WI38 (cell line): ENCODE measurements around the gene AFF4.
"Not testable (repeated sequence)": the region's sequence is repeated elsewhere in the genome, so short reads cannot be mapped to it uniquely, and the experiment has no call there.

ENCODE experiments used
- H3K4me3 ChIP-seq: 2 replicates; pipeline ENCODE4 v1.5.1; 2011; ENCODE audit warnings: low read depth, mild to moderate bottlenecking, control low read depth, low read length
- TF ChIP-seq, protein P1 (sequence below): IDR thresholded peaks from 2 replicates; pipeline ENCODE4 v1.5.1; 2012; ENCODE audit warnings: low read depth, mild to moderate bottlenecking, control low read depth, low read length

Gene AFF4

DNA sequence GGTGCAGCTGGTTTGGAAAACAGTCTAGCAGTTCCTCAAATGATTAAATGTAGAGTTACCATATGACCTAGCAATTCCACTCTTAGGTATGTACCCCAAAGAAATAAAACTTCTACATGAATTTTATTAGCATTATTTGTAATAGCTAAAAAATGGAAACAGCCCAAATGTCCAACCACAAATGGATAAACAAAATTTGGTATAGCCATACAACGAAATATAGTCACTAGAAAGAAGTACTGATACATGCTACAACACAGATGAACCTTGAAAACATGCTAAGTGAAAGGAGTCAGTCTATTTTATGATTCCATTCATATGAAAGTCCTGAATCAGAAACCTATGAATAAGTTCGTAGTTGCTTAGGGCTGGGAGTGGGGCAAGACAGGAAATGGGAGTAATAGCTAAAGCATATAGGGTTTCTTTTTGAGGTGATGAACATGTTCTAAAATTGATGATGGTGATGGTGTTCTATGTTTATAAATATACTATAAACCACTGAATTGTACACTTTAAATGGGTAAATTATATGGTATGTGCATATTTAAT is 103.5 kb downstream of the AFF4 start:
- H3K4me3 ChIP-seq, result no peak overlapping the region
- TF ChIP-seq, protein P1, sequence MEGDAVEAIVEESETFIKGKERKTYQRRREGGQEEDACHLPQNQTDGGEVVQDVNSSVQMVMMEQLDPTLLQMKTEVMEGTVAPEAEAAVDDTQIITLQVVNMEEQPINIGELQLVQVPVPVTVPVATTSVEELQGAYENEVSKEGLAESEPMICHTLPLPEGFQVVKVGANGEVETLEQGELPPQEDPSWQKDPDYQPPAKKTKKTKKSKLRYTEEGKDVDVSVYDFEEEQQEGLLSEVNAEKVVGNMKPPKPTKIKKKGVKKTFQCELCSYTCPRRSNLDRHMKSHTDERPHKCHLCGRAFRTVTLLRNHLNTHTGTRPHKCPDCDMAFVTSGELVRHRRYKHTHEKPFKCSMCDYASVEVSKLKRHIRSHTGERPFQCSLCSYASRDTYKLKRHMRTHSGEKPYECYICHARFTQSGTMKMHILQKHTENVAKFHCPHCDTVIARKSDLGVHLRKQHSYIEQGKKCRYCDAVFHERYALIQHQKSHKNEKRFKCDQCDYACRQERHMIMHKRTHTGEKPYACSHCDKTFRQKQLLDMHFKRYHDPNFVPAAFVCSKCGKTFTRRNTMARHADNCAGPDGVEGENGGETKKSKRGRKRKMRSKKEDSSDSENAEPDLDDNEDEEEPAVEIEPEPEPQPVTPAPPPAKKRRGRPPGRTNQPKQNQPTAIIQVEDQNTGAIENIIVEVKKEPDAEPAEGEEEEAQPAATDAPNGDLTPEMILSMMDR, result no peak

- no peak overlapping the region for H3K4me3 ChIP-seq
- TF ChIP-seq, protein P1, result no peak
Observed at GRCh38 chr5:132856011-132856410, 107.4 kb downstream of the AFF4 start.

GRCh38 chr5:132854992-132855391 is 108.4 kb downstream of the AFF4 start:
- H3K4me3 ChIP-seq, result not testable (repeated sequence)

DNA sequence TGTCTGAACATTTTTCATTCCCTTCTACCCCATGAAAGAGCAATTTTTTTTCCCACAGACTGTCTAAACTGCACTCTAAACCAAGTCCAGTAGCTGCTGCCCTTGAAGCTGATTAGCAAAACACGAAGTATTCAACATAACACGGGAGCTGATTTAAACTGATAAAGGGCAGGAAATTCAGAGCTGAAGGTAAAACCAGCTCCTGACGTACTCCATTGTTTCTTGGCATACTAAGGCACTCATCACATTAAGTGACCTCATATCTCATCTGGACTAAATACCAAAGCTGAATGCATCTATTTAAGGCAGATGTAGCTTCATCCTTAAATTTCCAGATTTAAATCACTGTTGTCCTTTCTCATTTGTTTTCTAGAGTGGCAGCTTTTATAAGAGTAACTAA is 109.1 kb downstream of the AFF4 start:
- TF ChIP-seq, protein P1, result no peak
- no peak overlapping the region for H3K4me3 ChIP-seq

DNA sequence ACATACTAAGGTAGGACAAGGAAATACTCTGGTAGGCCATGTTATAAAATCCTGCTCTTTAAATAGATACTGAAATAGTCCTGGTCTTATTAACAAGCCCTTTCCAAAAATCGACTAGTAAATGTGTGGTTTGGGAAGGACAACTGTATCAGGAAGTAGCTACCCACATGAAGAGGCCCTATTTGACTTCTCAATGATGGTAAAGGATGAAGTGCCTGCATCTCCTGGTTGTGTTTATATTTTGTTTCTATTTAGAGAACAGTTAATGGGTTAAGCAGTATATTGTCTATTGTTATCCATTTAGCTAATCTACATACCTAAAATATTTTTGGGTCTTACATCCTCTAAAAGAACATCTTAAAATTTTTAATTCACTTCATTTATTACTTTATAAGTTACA is 109.6 kb downstream of the AFF4 start:
- TF ChIP-seq, protein P1, result no peak
- H3K4me3 ChIP-seq, result no peak overlapping the region

GRCh38 chr5:132853323-132853722 is 110.1 kb downstream of the AFF4 start:
- TF ChIP-seq, protein P1, result no peak
- H3K4me3 ChIP-seq, result no peak overlapping the region

DNA sequence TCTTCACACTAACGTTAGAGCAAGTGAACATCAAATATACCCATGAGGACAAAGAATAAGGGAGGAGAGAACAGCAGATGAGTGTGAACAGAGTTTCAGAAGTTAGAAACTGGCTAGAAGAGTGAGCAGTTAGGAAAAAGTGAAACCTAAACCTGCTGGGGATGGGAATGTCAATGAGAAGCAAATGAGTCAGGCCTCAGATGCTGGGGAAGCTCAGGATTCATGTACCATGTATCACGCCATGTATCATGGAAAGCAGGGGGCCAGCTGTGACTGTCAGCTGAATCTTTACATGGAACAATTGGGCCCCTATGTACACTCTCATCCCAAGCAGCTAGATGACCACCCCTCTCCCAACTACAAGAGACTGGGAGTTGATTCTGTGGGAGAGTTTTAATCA is 113.4 kb downstream of the AFF4 start:
- H3K4me3 ChIP-seq, result no peak overlapping the region
- TF ChIP-seq, protein P1, result no peak

- H3K4me3 ChIP-seq, result no peak overlapping the region
- TF ChIP-seq, protein P1, result no peak
Observed at GRCh38 chr5:132849347-132849746, 114.1 kb downstream of the AFF4 start.
